WI38 (cell line): Measurements from ENCODE around the gene HLA-E.

Source experiments
- H3K4me3 ChIP-seq: 2 replicates; pipeline ENCODE4 v1.5.1; 2011; ENCODE audit warnings: low read depth, mild to moderate bottlenecking, control low read depth, low read length
- CTCF ChIP-seq: IDR thresholded peaks from 2 replicates; pipeline ENCODE4 v1.5.1; 2012; ENCODE audit warnings: low read depth, mild to moderate bottlenecking, control low read depth, low read length

Gene HLA-E

GRCh38 chr6:30533460-30534294 lies 44.4 kb downstream of the HLA-E start:
- TF ChIP-seq CTCF, result no peak
- no peak overlapping the region for H3K4me3 ChIP-seq

GRCh38 chr6:30537931-30538330 lies 48.6 kb downstream of the HLA-E start:
- H3K4me3 ChIP-seq, result no peak overlapping the region
- no peak for TF ChIP-seq CTCF

GRCh38 chr6:30541515-30542403 lies 52.5 kb downstream of the HLA-E start:
- peak; percentile 98 for TF ChIP-seq CTCF
- H3K4me3 ChIP-seq, result 0 out of 2 replicates have a peak overlapping the region, but pooled peaks have one; percentile 2

- TF ChIP-seq CTCF, result no peak
- no peak overlapping the region for H3K4me3 ChIP-seq
Measured at GRCh38 chr6:30542404-30542725, 53.1 kb downstream of the HLA-E start.

GRCh38 chr6:30542915-30543314 lies 53.6 kb downstream of the HLA-E start:
- no peak overlapping the region for H3K4me3 ChIP-seq
- TF ChIP-seq CTCF, result peak; percentile 14; the same call in 1 of the 2 replicates
